Muscle of arm (tissue), 12 donors: ENCODE measurements around the gene VPS52. TPM values are rescaled to one million over a fixed set of nuclear protein-coding genes. Genes with fewer than 3 reads are reported as not detected.
A peak's percentile ranks its signal among the peaks of the same experiment; 100 is the strongest.
"Not testable (repeated sequence)": the region's sequence is repeated elsewhere in the genome, so short reads cannot be mapped to it uniquely, and the experiment has no call there.

ENCODE experiments used
- DNase-seq: peaks from one replicate; pipeline ENCODE4 v3.0.0-alpha.2; 2013
- polyA plus RNA-seq, 12 donors: library from polyadenylated mRNA; unstranded; fragments of 120-200 nt; gene quantifications; one replicate each; pipeline ENCODE4 v1.2.1, GENCODE V29; 2013; ENCODE audit not compliant: insufficient read length in 12 of 12

Gene VPS52
- polyA plus RNA-seq, 12 donors = 34.7 to 75.9 (median 45.1) TPM; not detected in 1

DNA sequence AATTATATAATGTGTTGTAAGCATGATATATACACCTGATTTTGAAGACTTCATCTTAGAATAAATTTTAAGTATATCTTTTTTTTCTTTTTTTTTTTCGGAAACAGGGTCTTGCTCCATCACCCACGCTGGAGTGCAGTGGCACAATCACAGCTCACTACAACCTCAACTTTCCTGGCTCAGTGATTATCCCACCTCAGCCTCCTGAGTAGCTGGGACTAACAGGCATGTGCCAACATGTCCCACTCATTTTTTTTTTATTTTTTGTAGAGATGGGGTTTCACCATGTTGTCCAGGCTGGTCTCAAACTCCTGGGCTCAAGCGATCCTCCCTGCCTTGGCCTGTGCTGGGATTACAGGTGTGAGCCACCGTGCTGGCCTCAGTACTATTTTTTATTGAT lies 17.1 kb downstream of the VPS52 start:
- no peak for DNase-seq

DNA sequence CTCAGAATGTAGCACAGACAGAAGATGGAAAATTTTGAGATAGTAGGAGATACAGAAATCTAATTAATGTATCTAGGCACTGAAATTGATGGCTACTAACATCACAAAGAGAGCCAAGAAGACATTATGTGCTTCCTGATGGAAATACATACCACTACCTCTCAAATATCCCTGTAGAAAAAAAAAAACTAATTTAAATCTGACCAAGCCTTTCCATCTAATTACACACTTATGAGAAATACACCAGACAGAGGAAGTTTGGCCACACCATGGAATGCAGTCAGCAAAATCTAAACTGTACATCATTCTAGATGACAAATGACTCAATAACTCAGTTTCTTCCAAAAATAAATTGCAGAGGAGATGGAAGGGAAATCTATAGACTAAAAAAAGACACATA lies 18.9 kb downstream of the VPS52 start:
- no peak for DNase-seq

DNA sequence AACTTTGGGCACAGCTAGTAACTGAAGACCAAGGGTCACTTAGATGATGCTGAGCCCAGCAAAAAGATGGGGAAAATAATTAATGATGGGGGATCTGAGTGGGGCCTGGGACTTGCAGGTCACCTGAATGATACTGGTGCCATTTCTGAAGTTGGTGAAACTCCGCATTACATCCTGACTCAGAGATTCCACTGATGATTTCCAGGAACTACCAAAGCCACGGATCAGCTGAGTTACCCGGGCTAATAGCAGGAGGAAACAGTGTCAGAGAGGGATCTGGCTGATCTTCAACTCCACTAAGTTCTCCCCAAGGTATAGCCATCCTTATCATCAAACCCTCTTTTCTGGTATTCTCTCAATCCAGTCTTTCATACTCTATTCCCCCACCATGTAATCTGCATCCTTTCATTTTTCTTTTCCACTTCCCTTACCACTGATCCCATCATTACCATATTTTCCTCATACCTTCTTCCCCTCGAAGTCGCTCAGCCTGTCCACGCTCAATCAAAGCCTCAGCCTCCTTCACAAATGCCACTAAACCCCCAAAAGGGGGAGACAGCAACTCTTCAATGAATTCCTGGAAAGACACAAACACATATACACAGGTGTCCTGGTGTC lies 20.2 kb downstream of the VPS52 start:
- no peak for DNase-seq

DNA sequence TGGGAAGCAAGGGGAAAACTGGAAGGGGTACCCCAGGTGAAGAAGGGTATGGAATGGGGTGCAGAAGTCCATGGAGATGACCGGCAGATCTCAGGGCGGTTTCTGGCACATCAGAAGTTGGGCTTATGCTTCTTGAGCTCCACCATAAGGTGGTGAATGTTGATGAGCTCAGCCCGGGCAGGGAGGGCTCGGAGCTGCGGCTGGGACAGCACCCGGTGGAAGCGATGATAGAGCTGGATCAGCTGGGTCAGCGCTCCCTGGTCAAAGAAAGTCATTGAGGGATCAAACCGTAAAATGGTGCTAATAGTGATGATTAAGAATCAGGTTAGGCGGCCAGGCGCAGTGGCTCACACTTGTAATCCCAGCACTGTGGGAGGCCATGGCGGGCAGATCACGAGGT lies 20.9 kb downstream of the VPS52 start:
- DNase-seq = no peak

DNA sequence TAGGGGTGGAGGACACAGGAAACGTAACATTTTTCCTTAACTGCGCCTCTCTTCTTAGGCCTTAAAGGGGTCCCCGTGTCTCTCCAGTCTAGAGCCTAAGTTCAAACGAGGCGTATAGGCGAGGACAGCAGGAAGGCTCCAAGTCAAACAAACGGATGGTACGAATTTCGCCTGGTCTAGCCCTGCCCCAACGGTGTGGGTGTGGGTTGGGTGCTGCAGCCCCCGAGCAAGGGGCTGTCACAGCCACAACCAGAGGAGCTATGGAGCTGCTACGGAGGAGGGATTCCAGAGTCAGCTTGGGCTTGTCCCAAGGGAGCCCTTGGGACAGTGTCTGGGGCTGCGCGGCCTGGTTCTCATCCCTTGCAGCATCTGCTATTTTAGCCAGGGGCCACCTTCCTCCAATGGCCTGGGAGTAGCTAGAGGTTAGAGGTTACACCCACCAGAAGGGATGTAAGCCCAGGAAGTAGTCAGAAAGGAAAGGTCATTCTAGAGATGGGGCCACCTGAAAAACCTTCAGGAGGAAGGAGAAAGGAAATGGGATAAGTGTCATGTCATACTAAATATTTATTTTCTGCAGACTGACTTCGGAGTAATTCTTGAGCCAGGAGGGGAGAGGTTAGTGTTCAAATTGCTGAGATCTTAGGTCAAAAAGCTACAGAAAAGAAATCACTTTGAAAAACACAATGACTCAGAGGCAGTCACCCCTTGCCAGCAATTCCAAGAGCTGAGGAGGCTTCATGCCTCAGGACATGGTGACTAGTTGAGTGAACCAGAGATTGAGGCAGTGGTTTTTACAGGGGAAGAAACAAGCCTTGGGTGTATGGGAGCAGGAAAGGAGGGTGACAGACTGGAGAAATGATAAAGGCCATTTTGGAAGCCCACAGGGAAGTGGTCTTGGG lies 21.7 kb downstream of the VPS52 start:
- no peak for DNase-seq

DNA sequence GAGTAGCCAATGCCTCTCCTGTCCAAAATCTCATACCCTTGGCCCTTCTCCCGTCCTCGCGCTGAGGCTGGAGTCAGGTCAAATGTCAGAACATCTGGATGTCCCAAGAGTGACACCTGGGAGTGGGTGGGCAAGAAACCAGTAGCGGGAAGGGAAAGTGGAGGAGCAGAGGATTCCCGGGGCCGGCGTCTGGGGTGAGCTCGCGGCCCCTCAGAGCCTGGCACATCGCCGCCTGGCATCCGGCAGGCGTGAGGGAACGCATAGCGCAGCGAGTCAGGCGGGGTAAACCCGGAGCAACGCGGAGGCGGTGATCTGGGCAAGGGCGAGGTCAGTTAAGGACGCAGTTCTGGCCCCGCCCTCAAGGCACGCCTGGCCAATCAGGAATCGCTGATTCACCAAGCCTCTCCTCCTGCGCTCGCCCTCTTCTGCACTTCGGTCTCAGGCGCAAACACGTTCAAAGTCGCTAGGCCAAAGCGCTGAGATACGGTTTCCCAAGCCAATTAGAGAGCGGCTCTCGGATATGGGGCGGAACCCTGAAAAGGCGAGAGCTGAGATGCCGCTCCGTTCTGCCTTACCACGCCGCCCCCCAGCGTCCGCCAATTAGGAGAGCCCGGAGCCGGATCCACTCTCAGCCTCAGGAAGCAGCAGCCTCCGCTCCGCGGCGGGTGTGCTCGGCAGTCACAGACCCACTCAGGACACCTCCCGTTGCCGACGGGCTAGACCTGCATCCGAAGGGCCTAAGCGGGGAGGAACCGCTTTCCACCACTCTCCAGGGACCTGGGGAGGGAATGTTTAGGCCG lies 22.5 kb downstream of the VPS52 start:
- peak; percentile 97 for DNase-seq

DNA sequence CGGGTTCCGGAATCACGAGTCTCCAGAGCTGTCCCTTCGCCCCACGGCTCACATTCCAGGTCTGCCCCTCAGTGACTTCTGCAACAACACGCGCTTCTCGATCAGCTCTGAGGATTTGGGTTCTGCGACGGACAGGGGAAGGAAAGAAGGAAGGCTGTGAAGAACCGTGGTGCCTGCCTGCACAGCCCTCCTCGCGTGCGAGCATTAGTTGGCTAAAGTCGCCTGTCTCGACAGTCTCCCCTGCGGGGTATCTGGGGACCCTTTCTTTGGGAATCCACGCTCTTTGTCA lies 23.1 kb downstream of the VPS52 start:
- DNase-seq = no peak

DNA sequence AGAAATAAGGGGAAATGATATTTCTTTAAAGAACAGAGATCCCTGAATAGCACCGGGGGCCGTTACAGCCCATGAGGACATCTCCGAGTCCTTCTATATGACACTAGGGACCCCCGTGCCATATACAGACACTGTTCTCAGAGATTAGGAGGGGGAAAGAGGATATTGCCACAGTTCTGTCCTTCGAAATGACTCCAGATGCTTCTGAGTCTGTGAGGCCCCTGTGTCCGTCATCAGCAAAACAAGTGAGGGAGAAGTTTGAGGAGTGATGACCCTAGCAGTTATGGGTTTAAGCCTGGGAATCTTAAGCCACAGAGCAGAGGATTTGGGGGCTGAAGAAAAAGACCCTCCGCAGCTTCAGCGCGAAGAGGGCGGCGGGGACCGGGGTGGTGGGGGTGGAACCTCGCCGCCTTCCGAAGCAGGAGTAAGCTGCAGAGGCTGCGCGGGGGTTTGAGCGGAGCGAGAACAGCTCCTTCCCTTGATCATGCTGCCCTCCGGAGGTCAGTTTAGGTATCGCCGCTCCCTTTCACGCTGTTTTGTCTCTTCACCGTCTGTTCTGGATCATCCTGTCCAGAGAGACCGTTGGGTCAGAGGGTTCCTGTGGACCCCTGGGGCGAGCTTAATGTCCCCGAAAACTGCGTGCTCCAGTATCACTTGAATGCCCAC lies 23.6 kb downstream of the VPS52 start:
- DNase-seq = peak; percentile 94

DNA sequence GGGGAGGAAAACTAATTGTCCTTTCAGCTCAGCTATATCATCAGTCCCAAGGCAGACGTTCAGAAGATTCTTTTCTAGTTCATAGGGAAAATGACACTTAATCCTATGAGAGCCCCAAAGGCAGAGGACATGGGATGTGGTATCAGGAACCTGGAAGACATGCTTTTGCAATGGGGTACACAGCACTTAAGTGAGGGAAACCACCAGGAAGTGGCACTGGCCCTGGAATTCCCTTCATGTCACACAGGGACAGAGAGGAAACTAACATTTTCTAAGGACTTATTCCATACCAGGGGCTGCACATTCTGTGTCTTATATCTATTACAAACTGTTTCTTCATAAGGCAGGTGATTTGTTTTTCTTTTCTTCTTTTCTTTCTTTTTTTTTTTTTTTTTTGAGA lies 28.2 kb downstream of the VPS52 start:
- DNase-seq = no peak

DNA sequence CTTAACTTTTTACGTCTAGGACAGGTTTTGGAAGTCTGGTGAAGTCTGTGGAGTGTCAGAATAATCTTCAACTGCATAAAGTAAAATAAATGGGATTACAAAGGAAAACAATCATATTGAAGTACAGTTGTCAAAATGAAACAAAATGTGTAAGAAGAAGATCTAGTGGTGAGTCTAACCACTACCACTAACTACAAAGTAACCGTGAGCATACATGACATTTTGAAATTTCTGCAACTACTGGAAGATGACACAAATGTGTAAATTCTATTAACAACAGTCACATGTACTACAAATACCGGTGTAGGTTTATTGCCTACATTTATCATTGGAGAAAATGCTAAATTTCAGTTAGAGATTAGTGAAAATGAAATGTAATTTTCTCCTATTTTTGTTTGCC lies 29.7 kb downstream of the VPS52 start:
- no peak for DNase-seq

DNA sequence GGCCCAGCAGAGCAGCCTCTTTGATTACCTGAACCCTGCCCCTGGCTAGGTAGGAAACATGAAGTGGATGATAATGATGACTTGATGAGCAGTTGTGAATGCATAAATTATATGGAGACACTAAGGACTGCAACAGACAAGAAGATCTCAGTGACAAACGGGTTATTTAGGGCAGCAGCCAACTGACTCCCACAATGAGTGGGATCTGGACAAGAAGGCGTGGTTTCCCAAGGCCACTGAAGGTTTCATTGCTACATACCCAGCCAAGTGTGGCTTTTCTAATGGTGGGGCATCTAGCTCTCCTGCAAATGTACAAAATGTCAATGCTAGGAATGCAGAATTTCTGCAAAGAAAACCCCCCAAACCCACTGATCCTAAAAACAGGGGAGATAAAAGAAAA lies 33.9 kb downstream of the VPS52 start:
- no peak for DNase-seq

DNA sequence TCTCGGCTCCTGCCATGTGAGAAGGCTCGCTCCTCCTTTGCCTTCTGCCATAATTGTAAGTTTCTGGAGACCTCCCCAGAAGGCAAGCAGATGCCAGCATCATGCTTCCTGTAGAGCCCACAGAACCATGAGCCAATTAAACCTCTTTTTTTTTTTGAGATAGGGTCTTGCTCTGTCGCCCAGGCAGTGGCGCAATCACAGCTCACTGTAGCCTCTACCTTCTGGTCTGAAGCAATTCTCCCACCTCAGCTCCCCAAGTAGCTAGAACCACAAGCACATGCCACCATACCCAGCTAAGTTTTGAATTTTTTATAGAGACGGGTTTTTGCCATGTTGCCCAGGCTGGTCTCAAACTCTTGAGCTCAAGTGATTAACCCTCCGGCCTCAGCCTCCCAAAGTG lies 34.8 kb downstream of the VPS52 start:
- no peak for DNase-seq

DNA sequence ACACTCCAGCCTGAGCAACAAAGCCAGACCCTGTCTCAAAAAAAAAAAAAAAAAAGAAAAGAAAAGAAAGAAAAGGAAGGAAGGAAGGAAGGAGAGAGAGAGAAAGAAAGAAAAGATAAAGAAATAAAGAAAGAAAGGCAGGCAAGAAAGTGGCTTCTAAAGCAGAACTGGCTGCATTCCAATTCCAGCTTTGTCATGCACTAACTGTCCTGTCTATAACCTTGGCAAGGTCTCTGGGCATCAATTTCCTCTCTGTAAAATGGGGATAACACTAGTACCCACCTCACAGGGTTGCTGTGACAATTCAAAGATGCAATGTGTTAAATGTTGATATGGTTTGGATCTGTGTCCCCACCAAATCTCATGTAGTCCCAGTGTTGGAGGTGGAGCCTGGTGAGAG lies 35.3 kb downstream of the VPS52 start:
- no peak for DNase-seq

DNA sequence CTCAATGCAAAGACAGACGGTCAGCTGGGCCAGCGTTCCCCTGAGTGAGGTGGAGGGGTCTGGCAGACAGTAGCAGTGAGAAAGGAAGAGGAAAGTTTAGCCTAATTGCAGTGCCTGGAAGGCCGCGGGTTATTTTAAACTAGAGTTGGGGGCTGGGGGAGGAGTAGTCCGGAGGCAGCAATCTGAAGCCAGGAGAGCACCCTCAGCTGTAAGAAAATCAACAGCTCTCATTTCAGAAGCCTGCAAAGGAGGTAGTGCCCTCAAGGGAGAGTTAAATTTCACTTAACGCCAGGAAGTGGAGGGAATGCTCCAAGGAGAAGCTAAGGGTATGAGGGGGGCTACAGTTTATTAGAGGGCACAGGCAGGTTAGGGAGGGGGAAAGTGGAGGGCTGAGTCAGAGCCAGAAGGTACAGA lies 36.4 kb downstream of the VPS52 start:
- DNase-seq = no peak

DNA sequence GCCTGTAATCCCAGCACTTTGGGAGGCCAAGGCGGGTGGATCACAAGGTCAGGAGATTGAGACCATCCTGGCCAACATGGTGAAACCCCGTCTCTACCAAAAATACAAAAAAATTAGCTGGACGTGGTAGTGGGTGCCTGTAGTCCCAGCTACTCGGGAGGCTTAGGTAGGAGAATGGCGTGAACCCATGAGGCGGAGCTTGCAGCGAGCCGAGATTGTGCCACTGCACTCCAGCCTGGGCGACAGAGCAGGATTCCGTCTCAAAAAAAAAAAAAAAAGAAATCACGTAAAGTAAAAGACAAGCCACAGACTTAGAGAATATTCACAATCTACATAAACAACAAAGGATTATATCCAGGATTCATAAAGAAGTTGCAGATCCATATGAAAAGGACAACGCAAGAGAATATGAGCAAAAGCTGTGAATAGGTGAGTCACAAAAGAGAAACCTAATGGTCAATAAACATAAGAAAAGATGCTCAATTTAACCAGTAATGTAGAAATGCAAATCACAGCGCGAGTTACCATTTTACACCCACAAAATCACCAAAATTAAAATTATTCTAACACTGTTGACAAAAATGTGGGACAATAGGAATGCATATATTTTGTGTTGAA lies 45.1 kb downstream of the VPS52 start:
- not testable (repeated sequence) for DNase-seq

DNA sequence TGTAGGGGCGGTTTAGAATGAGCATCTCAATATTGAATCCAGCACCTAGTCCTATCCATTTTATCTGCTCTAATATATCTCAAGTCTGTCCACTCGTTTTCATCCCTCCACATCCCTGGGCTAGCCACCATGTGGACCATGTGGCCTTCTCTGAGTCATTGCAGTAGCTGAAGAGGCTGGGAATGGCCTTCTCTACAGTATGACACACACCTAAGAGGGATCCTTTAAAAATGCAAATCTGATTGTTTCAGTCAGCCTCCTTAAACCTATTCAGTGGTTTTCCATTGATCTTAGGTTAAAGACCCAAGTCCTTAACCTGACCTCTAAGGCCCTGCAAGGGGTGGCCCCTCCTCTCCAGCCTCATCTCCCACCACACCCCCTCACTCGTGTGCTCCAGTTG lies 54.0 kb downstream of the VPS52 start:
- no peak for DNase-seq

DNA sequence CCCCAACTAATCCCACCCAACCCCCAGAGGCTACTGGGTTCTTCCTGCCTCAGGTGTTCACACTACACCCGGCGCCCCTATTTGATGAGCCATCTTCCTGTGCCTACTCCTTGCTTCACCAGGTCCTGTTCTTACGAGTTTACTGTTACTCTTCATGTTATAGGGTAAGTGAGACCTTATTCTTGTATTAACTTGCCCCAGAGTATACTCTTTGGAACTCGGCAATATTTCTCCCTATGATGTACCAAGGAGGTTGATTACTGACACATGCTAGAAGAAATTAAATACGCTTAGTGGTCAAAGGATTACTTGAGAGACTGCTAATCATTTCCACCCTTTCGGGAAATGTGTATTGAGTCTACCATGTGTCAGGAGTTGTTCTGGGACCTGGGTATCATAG lies 54.4 kb downstream of the VPS52 start:
- DNase-seq = no peak

DNA sequence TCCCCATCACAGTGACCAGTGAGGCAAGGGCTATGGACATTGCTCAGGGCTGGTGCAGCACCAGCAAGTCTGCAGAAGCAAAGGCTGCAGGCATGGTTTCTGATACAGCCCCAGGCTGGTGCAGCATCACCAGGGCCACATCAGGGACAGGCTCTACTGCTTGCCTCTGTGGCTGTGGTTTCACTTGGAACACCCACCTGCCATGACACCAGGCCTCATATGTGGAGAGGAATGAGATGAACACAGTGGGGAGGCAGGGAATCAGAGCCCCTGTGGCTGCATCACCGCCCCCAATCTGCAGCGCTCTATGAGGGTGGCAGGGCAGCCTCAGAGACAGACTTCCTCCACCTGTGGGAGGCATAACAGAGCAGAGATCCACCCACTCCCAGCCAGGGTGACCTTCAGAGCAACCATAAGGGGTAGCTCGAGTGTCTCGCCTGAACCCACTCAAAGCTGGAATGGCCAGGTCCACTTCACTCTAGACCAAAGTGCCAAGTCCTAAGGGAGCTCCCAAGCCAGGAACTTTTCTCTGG lies 55.5 kb downstream of the VPS52 start:
- DNase-seq = no peak

DNA sequence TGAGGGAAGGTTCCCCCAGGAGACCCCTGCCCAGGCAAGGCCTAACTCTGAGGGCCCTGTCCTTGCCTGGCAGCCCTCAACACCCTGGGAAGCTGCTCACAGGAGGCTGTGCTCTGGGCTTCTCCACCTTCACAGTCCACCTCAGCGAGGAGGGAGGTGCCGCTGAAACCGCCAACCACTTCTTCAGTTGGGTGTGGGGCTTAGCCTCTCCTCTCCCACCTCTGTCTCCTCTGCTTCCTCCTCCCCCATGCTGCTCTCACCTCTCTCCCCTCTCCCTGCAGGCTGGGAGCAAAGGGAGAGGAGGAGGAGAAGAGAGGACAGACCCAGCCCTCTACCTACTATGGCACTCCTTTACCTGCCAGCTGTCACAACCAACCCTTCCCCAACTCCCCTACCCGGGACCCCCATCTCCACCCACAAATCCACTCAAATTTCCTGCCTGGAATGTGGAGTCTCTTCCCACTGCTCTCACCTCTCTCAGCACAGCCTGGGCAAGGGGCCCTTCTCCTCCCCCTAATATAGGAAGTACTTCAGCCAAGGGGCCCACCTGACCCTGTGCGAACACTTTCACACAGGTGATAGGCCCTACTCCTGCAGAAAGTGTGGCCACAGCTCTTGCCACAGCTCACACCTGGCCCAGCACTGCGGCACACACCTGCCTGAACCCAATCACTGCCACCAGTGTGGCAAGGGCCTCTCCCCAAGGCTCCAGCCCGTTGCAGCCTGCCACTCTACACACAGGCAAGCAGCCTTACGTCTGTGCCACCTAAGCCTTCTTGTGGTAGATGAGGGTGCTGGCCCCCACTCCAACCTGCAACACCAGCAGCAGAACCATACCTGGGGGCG lies 56.2 kb downstream of the VPS52 start:
- DNase-seq = no peak

DNA sequence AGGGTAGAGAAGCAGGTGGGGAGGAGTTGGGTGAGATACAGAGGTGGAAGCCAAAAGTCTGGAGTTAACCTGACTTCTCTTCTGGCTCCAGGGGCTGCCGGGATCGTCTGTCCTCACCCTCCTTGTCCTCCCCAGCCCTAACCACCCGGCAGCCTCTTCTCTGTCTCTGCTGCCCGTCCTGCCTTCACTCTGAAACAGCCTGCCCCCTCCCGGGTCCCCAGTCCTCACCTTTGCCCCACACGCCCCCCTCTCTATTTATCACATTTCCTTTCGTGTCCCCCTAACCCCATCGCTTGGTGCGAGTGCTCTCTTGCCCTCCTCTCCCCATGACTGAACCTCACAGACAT lies 57.7 kb downstream of the VPS52 start:
- DNase-seq = no peak
